OCI-LY3 (cell line): ENCODE data around the gene NASP.

Experiments
- H2AFZ ChIP-seq: fragments of 200-600, 300-600 bp; shearing (Covaris generic); 2 replicates; pipeline ENCODE4 v1.6.0; 2014; ENCODE audit warnings: antibody characterized with exemption, low read depth, low read length
- H3K27ac ChIP-seq: fragments of 200-600, 300-600 bp; sonication (generic); 2 replicates; pipeline ENCODE4 v1.5.1; 2014; ENCODE audit warnings: mild to moderate bottlenecking, low read length, moderate library complexity, mixed read lengths
- H3K27me3 ChIP-seq: fragments of 200-600, 300-600 bp; sonication (generic); 2 replicates; pipeline ENCODE4 v1.6.1; 2014; ENCODE audit warnings: low read depth, low read length, mixed read lengths
- H3K36me3 ChIP-seq: fragments of 200-600, 300-600 bp; sonication (generic); replicated peaks from 2 replicates; pipeline ENCODE3; 2014; ENCODE audit warnings: low read depth, low read length, mixed read lengths
- H3K4me1 ChIP-seq: fragments of 300-600, 200-600 bp; sonication (generic); 2 replicates; pipeline ENCODE4 v1.6.1; 2014; ENCODE audit warnings: low read length, mixed read lengths
- H3K4me2 ChIP-seq: fragments of 200-600, 300-600 bp; sonication (generic); 2 replicates; pipeline ENCODE4 v1.6.1; 2014; ENCODE audit warnings: low read length, mixed read lengths
- H3K4me3 ChIP-seq: fragments of 300-600, 200-600 bp; sonication (generic); 2 replicates; pipeline ENCODE4 v1.5.1; 2014; ENCODE audit warnings: antibody characterized with exemption, mild to moderate bottlenecking, low read length, moderate library complexity
- H3K79me2 ChIP-seq: fragments of 300-600, 200-600 bp; shearing (Covaris generic); 2 replicates; pipeline ENCODE4 v1.6.1; 2014; ENCODE audit warnings: mild to moderate bottlenecking, low read length, mixed read lengths
- H3K9ac ChIP-seq: fragments of 300-600, 200-600 bp; shearing (Covaris generic); 2 replicates; pipeline ENCODE4 v1.6.0; 2014; ENCODE audit warnings: mild to moderate bottlenecking, low read length, moderate library complexity
- H3K9me3 ChIP-seq: fragments of 200-600, 300-600 bp; shearing (Covaris generic); 2 replicates; pipeline ENCODE4 v1.6.1; 2014; ENCODE audit warnings: low read length, mixed read lengths; ENCODE audit not compliant: insufficient read depth
- H4K20me1 ChIP-seq: fragments of 200-600, 300-600 bp; sonication (generic); 2 replicates; pipeline ENCODE4 v1.6.1; 2016; ENCODE audit warnings: low read length, mixed read lengths; ENCODE audit not compliant: insufficient read depth
- CTCF ChIP-seq: fragments of 200-600, 300-600 bp; sonication (generic); IDR thresholded peaks from 2 replicates; pipeline ENCODE4 v1.5.1; 2014; ENCODE audit warnings: antibody characterized with exemption, low read length, low read depth
- EZH2phosphoT487 ChIP-seq: fragments of 200-600 bp; shearing (Covaris generic); IDR thresholded peaks from 2 replicates; pipeline ENCODE4 v1.6.1; 2018; ENCODE audit warnings: antibody characterized with exemption, mixed run types, low read depth

The NASP gene

GRCh38 chr1:45644661-45645060 is 60.8 kb downstream of the NASP start:
- peaks cover 17% of the 10 kb centered on the region for H3K36me3 ChIP-seq
- no peaks in the 10 kb centered on the region for H3K4me1 ChIP-seq
- no peaks in the 10 kb centered on the region for H3K9me3 ChIP-seq
- no peak overlapping the region for H2AFZ ChIP-seq
- H3K27me3 ChIP-seq: no peaks in the 10 kb centered on the region
- TF ChIP-seq CTCF (no peak), EZH2phosphoT487 (no peak)
- no peak overlapping the region for H3K9ac ChIP-seq
- no peak overlapping the region for H3K4me2 ChIP-seq
- H4K20me1 ChIP-seq: no peaks in the 10 kb centered on the region
- H3K4me3 ChIP-seq: no peak overlapping the region
- no peak overlapping the region for H3K27ac ChIP-seq
- H3K79me2 ChIP-seq: no peaks in the 10 kb centered on the region

- no peak overlapping the region for H3K27ac ChIP-seq
- H3K9ac ChIP-seq: no peak overlapping the region
- H3K4me3 ChIP-seq: no peak overlapping the region
- H3K4me2 ChIP-seq: no peak overlapping the region
- peaks cover 15% of the 10 kb centered on the region for H3K36me3 ChIP-seq
- H2AFZ ChIP-seq: no peak overlapping the region
- no peaks in the 10 kb centered on the region for H4K20me1 ChIP-seq
- TF ChIP-seq EZH2phosphoT487 (no peak), CTCF (no peak)
- no peaks in the 10 kb centered on the region for H3K79me2 ChIP-seq
- no peaks in the 10 kb centered on the region for H3K27me3 ChIP-seq
- H3K4me1 ChIP-seq: no peaks in the 10 kb centered on the region
- no peaks in the 10 kb centered on the region for H3K9me3 ChIP-seq
Measured at GRCh38 chr1:45647248-45648021, 63.6 kb downstream of the NASP start.

- TF ChIP-seq EZH2phosphoT487 (no peak), CTCF (no peak)
- Histone ChIP-seq H3K4me2 (no peak overlapping the region), H2AFZ (no peak overlapping the region), H3K4me1 (no peaks in the 10 kb centered on the region), H3K9ac (no peak overlapping the region), H3K9me3 (no peaks in the 10 kb centered on the region), H3K4me3 (no peak overlapping the region), H3K27me3 (no peaks in the 10 kb centered on the region), H3K36me3 (peaks cover 40% of the 10 kb centered on the region), H4K20me1 (no peaks in the 10 kb centered on the region), H3K79me2 (no peaks in the 10 kb centered on the region), H3K27ac (no peak overlapping the region)
Measured at GRCh38 chr1:45654540-45655280, 70.9 kb downstream of the NASP start.

- H3K4me3 ChIP-seq: no peak overlapping the region
- H3K36me3 ChIP-seq: peaks cover 41% of the 10 kb centered on the region
- H3K27ac ChIP-seq: no peak overlapping the region
- H3K9ac ChIP-seq: no peak overlapping the region
- H3K9me3 ChIP-seq: no peaks in the 10 kb centered on the region
- H3K4me2 ChIP-seq: no peak overlapping the region
- H3K79me2 ChIP-seq: peaks cover 7% of the 10 kb centered on the region
- H3K27me3 ChIP-seq: no peaks in the 10 kb centered on the region
- 0 out of 2 replicates have a peak, but pooled peaks cover 7% of the 10 kb centered on the region for H4K20me1 ChIP-seq
- TF ChIP-seq CTCF (no peak), EZH2phosphoT487 (no peak)
- H2AFZ ChIP-seq: no peak overlapping the region
- H3K4me1 ChIP-seq: no peaks in the 10 kb centered on the region
Measured at GRCh38 chr1:45656573-45657226, 72.9 kb downstream of the NASP start.
